ENCODE measurements around the gene TMEM151B.
"Not testable (repeated sequence)": the region's sequence is repeated elsewhere in the genome, so short reads cannot be mapped to it uniquely, and the experiment has no call there.

Gene TMEM151B

GRCh38 chr6:44333942-44334341 lies 63.7 kb downstream of the TMEM151B start:
- no peak for DNase-seq (ENCODE audit: low read depth)

GRCh38 chr6:44335631-44336030 lies 65.4 kb downstream of the TMEM151B start:
- DNase-seq (ENCODE audit: low read depth), result no peak

- peak; percentile 22 for DNase-seq (ENCODE audit: low read depth)
Observed at GRCh38 chr6:44338228-44339122, 68.2 kb downstream of the TMEM151B start.

GRCh38 chr6:44339301-44339700 lies 69.1 kb downstream of the TMEM151B start:
- DNase-seq (ENCODE audit: low read depth), result no peak

GRCh38 chr6:44339763-44340625 lies 69.7 kb downstream of the TMEM151B start:
- no peak for DNase-seq (ENCODE audit: low read depth)

GRCh38 chr6:44341095-44341890 lies 71.0 kb downstream of the TMEM151B start:
- no peak for DNase-seq (ENCODE audit: low read depth)

- no peak for DNase-seq (ENCODE audit: low read depth)
Observed at GRCh38 chr6:44342052-44342451, 71.8 kb downstream of the TMEM151B start.

- no peak for DNase-seq (ENCODE audit: low read depth)
Observed at GRCh38 chr6:44342489-44342888, 72.2 kb downstream of the TMEM151B start, which contains the start of gene SPATS1. Gene SPATS1, plus strand, starts transcription at chr6:44342650. Its CDS starts 446 bp downstream, at chr6:44343096.

GRCh38 chr6:44346818-44347217 lies 76.6 kb downstream of the TMEM151B start:
- not testable (repeated sequence) for DNase-seq (ENCODE audit: low read depth)

GRCh38 chr6:44349904-44350649 lies 79.8 kb downstream of the TMEM151B start:
- DNase-seq (ENCODE audit: low read depth), result no peak

GRCh38 chr6:44350650-44350994 lies 80.4 kb downstream of the TMEM151B start:
- not testable (repeated sequence) for DNase-seq (ENCODE audit: low read depth)

- no peak for DNase-seq (ENCODE audit: low read depth)
Observed at GRCh38 chr6:44352259-44352658, 82.0 kb downstream of the TMEM151B start.

GRCh38 chr6:44353336-44353735 lies 83.1 kb downstream of the TMEM151B start:
- DNase-seq (ENCODE audit: low read depth), result no peak

- no peak for DNase-seq (ENCODE audit: low read depth)
Observed at GRCh38 chr6:44355640-44356039, 85.4 kb downstream of the TMEM151B start.

GRCh38 chr6:44356487-44356886 lies 86.2 kb downstream of the TMEM151B start:
- no peak for DNase-seq (ENCODE audit: low read depth)
